H1 (cell line): ENCODE results near the gene LRRC43. TPM values are rescaled to one million over a fixed set of nuclear protein-coding genes. Genes with fewer than 3 reads are reported as not detected.

Experiments
- ATF2 ChIP-seq: IDR thresholded peaks from 2 replicates; pipeline ENCODE4 v1.6.1; 2012; ENCODE audit warnings: low read length, inconsistent platforms
- HDAC2 ChIP-seq, 2 experiments: fragments of 300-600 bp in 1 of 2; sonication (generic) in 1 of 2; IDR thresholded peaks; 2 replicates each; pipeline ENCODE4 v1.6.1; 2011 to 2012; ENCODE audit warnings: low read depth in 2 of 2, low read length in 2 of 2, mild to moderate bottlenecking in 2 of 2, moderate library complexity in 2 of 2, borderline replicate concordance in 1 of 2, inconsistent platforms in 1 of 2
- JUND ChIP-seq: IDR thresholded peaks from 2 replicates; pipeline ENCODE4 v1.6.1; 2011; ENCODE audit warnings: mild to moderate bottlenecking, improper control_type of control experiment, low read length
- KDM5A ChIP-seq: fragments of 200-600 bp; IDR thresholded peaks from 2 replicates; pipeline ENCODE4 v1.7.1; 2012; ENCODE audit warnings: mild to moderate bottlenecking, low read length, inconsistent platforms, mixed read lengths
- PHF8 ChIP-seq: fragments of 200-600 bp; sonication (generic); conservative IDR thresholded peaks from 2 replicates; pipeline ENCODE4 v1.7.1; 2012; ENCODE audit warnings: low read depth, mild to moderate bottlenecking, inconsistent platforms, low read length, moderate library complexity
- POU5F1 ChIP-seq: IDR thresholded peaks from 2 replicates; pipeline ENCODE4 v1.6.1; 2011; ENCODE audit warnings: low read depth, mild to moderate bottlenecking, low read length, moderate library complexity
- RNF2 ChIP-seq: fragments of 200-900, 300-1000 bp; sonication (generic); IDR thresholded peaks from 2 replicates; pipeline ENCODE4 v1.7.1; 2016; ENCODE audit warnings: borderline replicate concordance, low read depth, mild to moderate bottlenecking, antibody characterized with exemption, low read length; ENCODE audit not compliant: poor library complexity, severe bottlenecking; ENCODE audit errors: missing control alignments
- SAP30 ChIP-seq: fragments of 300-600 bp; sonication (generic); IDR thresholded peaks from 2 replicates; pipeline ENCODE4 v1.7.1; 2012; ENCODE audit warnings: low read length, moderate library complexity, mild to moderate bottlenecking, inconsistent platforms; ENCODE audit not compliant: insufficient read depth, insufficient replicate concordance
- SIN3A ChIP-seq, 2 experiments: IDR thresholded peaks in 1 of 2; conservative IDR thresholded peaks in 1 of 2; 2 replicates each; pipeline ENCODE4 v1.6.1; 2011 to 2012; ENCODE audit warnings: low read length in 2 of 2, improper control_type of control experiment in 1 of 2, low read depth in 1 of 2, mild to moderate bottlenecking in 1 of 2
- TAF7 ChIP-seq: optimal IDR thresholded peaks from 2 replicates; pipeline ENCODE3; 2011; ENCODE audit warnings: low read depth, mild to moderate bottlenecking, inconsistent platforms, low read length, moderate library complexity, borderline replicate concordance
- polyA plus RNA-seq, 7 experiments: library from polyadenylated mRNA; depleted of rRNA in 3 of 7; stranded (reverse) in 5 of 7; unstranded in 2 of 7; fragments of >200 nt in 5 of 7; fragments of 200-250 nt in 2 of 7; gene quantifications; 1 replicate in 5 of 7; 2 replicates in 1 of 7; 4 replicates in 1 of 7; pipeline versions ENCODE4 v1.2.1 to v1.2.3, GENCODE V29; 2011 to 2013; ENCODE audit warnings: missing spikeins in 2 of 7, mixed read lengths in 2 of 7
- total RNA-seq: library from RNA; stranded (reverse); fragmentation: NEBNext Ultra II Directional; extraction: Animal tissue kit (Norgen Biotek cat#: 25700); gene quantifications from 2 replicates; pipeline ENCODE4 v1.2.1, GENCODE V29; 2021

Gene LRRC43
- total and polyA plus RNA-seq, 2 of the 8 experiments (the other 6 are each of a cell fraction or from before 2014, with no cell fraction given), result 0.35 to 0.44 TPM

DNA sequence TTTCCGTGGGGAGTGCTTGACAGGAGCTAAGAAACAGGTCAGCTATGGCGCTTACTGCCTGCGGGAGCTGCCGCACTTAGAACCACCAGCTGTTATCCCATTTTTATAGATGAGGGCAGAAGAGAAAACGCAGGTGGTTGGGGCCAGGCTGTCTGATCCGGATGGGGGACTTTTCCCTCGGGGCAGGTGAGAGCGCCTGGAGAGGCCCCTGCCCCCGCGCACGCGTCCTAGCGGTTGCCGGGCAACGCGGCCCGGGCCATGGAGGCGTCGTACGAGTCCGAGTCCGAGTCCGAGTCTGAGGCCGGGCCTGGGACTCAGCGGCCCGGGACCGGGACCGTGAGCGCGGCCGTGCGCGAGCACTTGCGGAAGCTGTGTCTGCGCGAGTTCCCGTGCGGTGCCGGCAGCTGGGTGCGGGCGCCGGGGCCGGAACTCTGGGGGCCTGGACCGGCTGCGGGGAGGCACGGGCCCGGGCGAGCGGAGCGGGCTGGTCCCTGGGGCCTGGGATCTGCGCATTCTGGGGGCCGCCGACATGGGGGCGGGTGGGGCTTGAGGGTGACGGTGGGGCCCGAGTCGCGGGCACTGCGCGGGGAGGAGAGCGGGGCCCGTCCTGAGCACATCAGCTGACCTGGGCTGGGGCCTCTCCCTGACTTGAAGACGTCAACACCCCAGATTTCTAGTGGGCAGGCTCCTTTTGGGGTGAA, at the start of gene LRRC43 (continued):
- TF ChIP-seq RNF2 (no peak), POU5F1 (no peak), JUND (no peak), ATF2 (no peak), KDM5A (no peak), HDAC2 (IDR thresholded peaks at IDR 0.05; ENCODE audit: borderline replicate concordance in 1 of 2, low read depth in 2 of 2, low read length in 2 of 2) (0 out of 4 replicates have a peak, but pooled peaks of 1 of the 2 experiments have one; percentile 65), SIN3A (conservative IDR thresholded peaks at IDR 0.05 in 1 of 2, IDR thresholded peaks at IDR 0.05 in 1 of 2; ENCODE audit: low read depth in 1 of 2, low read length in 2 of 2) (peak; percentile 85 to 95; a peak in 3 of 4 replicates), TAF7 (no peak), SAP30 (peak; percentile 74), PHF8 (no peak; the same call in 1 of the 2 replicates)
